Activated CD8-positive, alpha-beta memory T cell treated with anti-CD3 and anti-CD28 coated beads, Interleukin-2, amount 10 ng/mL, durations not matched to agents 7 days and 5 days (primary cell): ENCODE measurements around the gene KBTBD6. TPM values are rescaled to one million over a fixed set of nuclear protein-coding genes. Genes with fewer than 3 reads are reported as not detected.
"Not testable (repeated sequence)": the region's sequence is repeated elsewhere in the genome, so short reads cannot be mapped to it uniquely, and the experiment has no call there.

Experiments
- ATAC-seq: fragments of 150-1000 bp; cut with Tn5 transposase; one replicate; pipeline ENCODE4 v1.10.0; 2021; ENCODE audit warnings: moderate library complexity
- CTCF ChIA-PET: fragments of 350-600 bp; sonication (Branson Sonifier 250); formaldehyde crosslinking; loops from one replicate; lab custom pipeline; 2021; ENCODE audit warnings: antibody characterized with exemption; lab: Charles Lee
- DNase-seq: peaks from one replicate; pipeline ENCODE4 v3.0.0-alpha.2; 2020
- H3K27ac Mint-ChIP-seq: one replicate; pipeline ENCODE4 v1.8.0; 2021; ENCODE audit warnings: mild to moderate bottlenecking, mixed read lengths
- H3K27me3 Mint-ChIP-seq: one replicate; pipeline ENCODE4 v1.8.0; 2021; ENCODE audit warnings: mixed read lengths
- H3K36me3 Mint-ChIP-seq: one replicate; pipeline ENCODE4 v1.8.0; 2021; ENCODE audit warnings: mild to moderate bottlenecking, mixed read lengths
- H3K4me1 Mint-ChIP-seq: one replicate; pipeline ENCODE4 v1.8.0; 2021; ENCODE audit warnings: mixed read lengths
- H3K4me3 Mint-ChIP-seq: one replicate; pipeline ENCODE4 v1.8.0; 2021; ENCODE audit warnings: mild to moderate bottlenecking, moderate library complexity, mixed read lengths
- H3K9me3 Mint-ChIP-seq: one replicate; pipeline ENCODE4 v1.8.0; 2022; ENCODE audit warnings: low read depth, mixed read lengths
- total RNA-seq, 2 experiments: library from RNA; stranded (reverse); gene quantifications; one replicate each; pipeline ENCODE4 v1.2.3, GENCODE V29; 2021

Gene KBTBD6
- total RNA-seq, 2 experiments from 2014 or later = 5.7 to 7.2 TPM

- Mint-ChIP-seq H3K27me3 (no peaks in the 10 kb centered on the region), H3K27ac (peak overlapping the region; percentile 3), H3K9me3 (peaks cover 49% of the 10 kb centered on the region), H3K4me1 (no peaks in the 10 kb centered on the region), H3K36me3 (peaks cover 52% of the 10 kb centered on the region), H3K4me3 (no peak overlapping the region)
- CTCF ChIA-PET = no interaction called here
- ATAC-seq (no peak), DNase-seq (no peak)
Observed at GRCh38 chr13:41148419-41149283, 16.0 kb upstream of the KBTBD6 start.

GRCh38 chr13:41145136-41145908, 12.7 kb upstream of the KBTBD6 start:
- no peaks in the 10 kb centered on the region for H3K4me1 Mint-ChIP-seq
- ATAC-seq = no peak
- no peak overlapping the region for H3K4me3 Mint-ChIP-seq
- no peak overlapping the region for H3K27ac Mint-ChIP-seq
- no peaks in the 10 kb centered on the region for H3K27me3 Mint-ChIP-seq
- no peak for DNase-seq
- peaks cover 35% of the 10 kb centered on the region for H3K36me3 Mint-ChIP-seq
- H3K9me3 Mint-ChIP-seq = peaks cover 33% of the 10 kb centered on the region
- CTCF ChIA-PET = interaction anchor here (0.5 kb wide), 1 partner anchor 11 kb away, joined by 3 read pairs; no protein-coding TSS in a partner anchor

- no peak overlapping the region for H3K27ac Mint-ChIP-seq
- CTCF ChIA-PET = interaction anchor here (0.5 kb wide), 1 partner anchor 10 kb away, joined by 3 read pairs; no protein-coding TSS in a partner anchor
- peaks cover 28% of the 10 kb centered on the region for H3K36me3 Mint-ChIP-seq
- peaks cover 4% of the 10 kb centered on the region for H3K4me1 Mint-ChIP-seq
- H3K27me3 Mint-ChIP-seq = no peaks in the 10 kb centered on the region
- H3K4me3 Mint-ChIP-seq = no peak overlapping the region
- no peak for ATAC-seq
- peaks cover 25% of the 10 kb centered on the region for H3K9me3 Mint-ChIP-seq
- no peak for DNase-seq
Observed at GRCh38 chr13:41144576-41144975, 12.0 kb upstream of the KBTBD6 start.

GRCh38 chr13:41139296-41139966, 6.8 kb upstream of the KBTBD6 start:
- CTCF ChIA-PET = no interaction called here
- no peaks in the 10 kb centered on the region for H3K9me3 Mint-ChIP-seq
- H3K27ac Mint-ChIP-seq = no peak overlapping the region
- no peak for DNase-seq
- peaks cover 16% of the 10 kb centered on the region for H3K4me1 Mint-ChIP-seq
- ATAC-seq = no peak
- no peak overlapping the region for H3K4me3 Mint-ChIP-seq
- no peaks in the 10 kb centered on the region for H3K27me3 Mint-ChIP-seq
- H3K36me3 Mint-ChIP-seq = no peaks in the 10 kb centered on the region

GRCh38 chr13:41137951-41138350, 5.3 kb upstream of the KBTBD6 start:
- peaks cover 3% of the 10 kb centered on the region for H3K36me3 Mint-ChIP-seq
- H3K9me3 Mint-ChIP-seq = no peaks in the 10 kb centered on the region
- H3K27me3 Mint-ChIP-seq = no peaks in the 10 kb centered on the region
- H3K27ac Mint-ChIP-seq = no peak overlapping the region
- H3K4me3 Mint-ChIP-seq = no peak overlapping the region
- peaks cover 27% of the 10 kb centered on the region for H3K4me1 Mint-ChIP-seq
- CTCF ChIA-PET = no interaction called here
- ATAC-seq (no peak), DNase-seq (no peak)

GRCh38 chr13:41137241-41137640, 4.6 kb upstream of the KBTBD6 start:
- Mint-ChIP-seq H3K9me3 (no peaks in the 10 kb centered on the region), H3K27ac (no peak overlapping the region), H3K27me3 (no peaks in the 10 kb centered on the region), H3K4me1 (peaks cover 28% of the 10 kb centered on the region), H3K4me3 (no peak overlapping the region), H3K36me3 (peaks cover 3% of the 10 kb centered on the region)
- CTCF ChIA-PET = no interaction called here
- ATAC-seq (no peak), DNase-seq (no peak)

GRCh38 chr13:41136396-41137031, 3.9 kb upstream of the KBTBD6 start:
- CTCF ChIA-PET = no interaction called here
- Mint-ChIP-seq H3K9me3 (no peaks in the 10 kb centered on the region), H3K4me1 (peaks cover 33% of the 10 kb centered on the region), H3K4me3 (no peak overlapping the region), H3K36me3 (peaks cover 3% of the 10 kb centered on the region), H3K27ac (no peak overlapping the region), H3K27me3 (no peaks in the 10 kb centered on the region)
- DNase-seq (no peak), ATAC-seq (no peak)

- CTCF ChIA-PET = no interaction called here
- ATAC-seq = no peak
- peaks cover 40% of the 10 kb centered on the region for H3K4me1 Mint-ChIP-seq
- H3K27me3 Mint-ChIP-seq = no peaks in the 10 kb centered on the region
- no peaks in the 10 kb centered on the region for H3K9me3 Mint-ChIP-seq
- peak overlapping the region; percentile 45 for H3K27ac Mint-ChIP-seq
- H3K36me3 Mint-ChIP-seq = peaks cover 7% of the 10 kb centered on the region
- DNase-seq = no peak
- peak overlapping the region; percentile 94 for H3K4me3 Mint-ChIP-seq
Observed at GRCh38 chr13:41133951-41134350, 1.3 kb upstream of the KBTBD6 start.

GRCh38 chr13:41131660-41132511, 716 bp downstream of the KBTBD6 start:
- H3K36me3 Mint-ChIP-seq, CTCF ChIA-PET, DNase-seq, H3K9me3 Mint-ChIP-seq, H3K27me3 Mint-ChIP-seq: not testable (repeated sequence)
- H3K4me1 Mint-ChIP-seq = peaks cover 35% of the 10 kb centered on the region
- peak overlapping the region; percentile 94 for H3K4me3 Mint-ChIP-seq
- ATAC-seq = peak; percentile 10
- peak overlapping the region; percentile 85 for H3K27ac Mint-ChIP-seq

GRCh38 chr13:41131189-41131588, 1.4 kb downstream of the KBTBD6 start:
- H3K4me3 Mint-ChIP-seq = peak overlapping the region; percentile 94
- H3K27me3 Mint-ChIP-seq, H3K9me3 Mint-ChIP-seq, DNase-seq, ATAC-seq, CTCF ChIA-PET: not testable (repeated sequence)
- H3K36me3 Mint-ChIP-seq = peaks cover 11% of the 10 kb centered on the region
- H3K27ac Mint-ChIP-seq = peak overlapping the region; percentile 6
- peaks cover 35% of the 10 kb centered on the region for H3K4me1 Mint-ChIP-seq

- peak overlapping the region; percentile 94 for H3K4me3 Mint-ChIP-seq
- DNase-seq (no peak), ATAC-seq (no peak)
- H3K36me3 Mint-ChIP-seq = peaks cover 16% of the 10 kb centered on the region
- peaks cover 35% of the 10 kb centered on the region for H3K4me1 Mint-ChIP-seq
- CTCF ChIA-PET = no interaction called here
- no peaks in the 10 kb centered on the region for H3K9me3 Mint-ChIP-seq
- peak overlapping the region; percentile 48 for H3K27ac Mint-ChIP-seq
- H3K27me3 Mint-ChIP-seq = no peaks in the 10 kb centered on the region
Observed at GRCh38 chr13:41130356-41130755, 2.2 kb downstream of the KBTBD6 start.

GRCh38 chr13:41127701-41128100, 4.9 kb downstream of the KBTBD6 start:
- Mint-ChIP-seq H3K36me3 (peaks cover 16% of the 10 kb centered on the region), H3K4me1 (peaks cover 23% of the 10 kb centered on the region), H3K9me3 (no peaks in the 10 kb centered on the region), H3K4me3 (no peak overlapping the region), H3K27me3 (no peaks in the 10 kb centered on the region), H3K27ac (no peak overlapping the region)
- CTCF ChIA-PET = no interaction called here
- ATAC-seq (no peak), DNase-seq (no peak)
